GM19193 (cell line): ENCODE data around the gene STXBP1.

Experiments used
- POLR2A ChIP-seq: IDR thresholded peaks from 4 replicates; pipeline ENCODE4 v1.6.1; 2011; ENCODE audit not compliant: insufficient read depth, insufficient read length; ENCODE audit errors: extremely low read depth

The STXBP1 gene

GRCh38 chr9:127733614-127734013, 121.5 kb downstream of the STXBP1 start:
- TF ChIP-seq POLR2A, result no peak

- TF ChIP-seq POLR2A, result no peak
Measured at GRCh38 chr9:127734247-127734746, 122.2 kb downstream of the STXBP1 start.

- TF ChIP-seq POLR2A, result peak; percentile 77
Measured at GRCh38 chr9:127734747-127735529, 122.9 kb downstream of the STXBP1 start, which contains the start of gene TOR2A. Gene TOR2A, minus strand, starts transcription at chr9:127735294. Its CDS starts 24 bp downstream, at chr9:127735270.

- TF ChIP-seq POLR2A, result no peak
Measured at GRCh38 chr9:127735530-127736185, 123.6 kb downstream of the STXBP1 start.

- TF ChIP-seq POLR2A, result no peak
Measured at GRCh38 chr9:127738666-127739065, 126.6 kb downstream of the STXBP1 start.

- no peak for TF ChIP-seq POLR2A
Measured at GRCh38 chr9:127739614-127740330, 127.7 kb downstream of the STXBP1 start.

GRCh38 chr9:127741831-127742434, 129.9 kb downstream of the STXBP1 start:
- no peak for TF ChIP-seq POLR2A
